HuH-7 (cell line): ENCODE measurements around the gene THBS3.
A peak's percentile ranks its signal among the peaks of the same experiment; 100 is the strongest.
"Not testable (repeated sequence)": the region's sequence is repeated elsewhere in the genome, so short reads cannot be mapped to it uniquely, and the experiment has no call there.

Source experiments
- DNase-seq: peaks from one replicate; pipeline ENCODE4 v3.0.0; 2011; ENCODE audit warnings: low spot score

THBS3 gene

GRCh38 chr1:155173478-155174323 lies 34.0 kb downstream of the THBS3 start, which contains the start of gene TRIM46:
Gene TRIM46 (plus strand): TSS chr1:155173849. CDS start chr1:155173967, 118 bp downstream.
- no peak for DNase-seq

DNA sequence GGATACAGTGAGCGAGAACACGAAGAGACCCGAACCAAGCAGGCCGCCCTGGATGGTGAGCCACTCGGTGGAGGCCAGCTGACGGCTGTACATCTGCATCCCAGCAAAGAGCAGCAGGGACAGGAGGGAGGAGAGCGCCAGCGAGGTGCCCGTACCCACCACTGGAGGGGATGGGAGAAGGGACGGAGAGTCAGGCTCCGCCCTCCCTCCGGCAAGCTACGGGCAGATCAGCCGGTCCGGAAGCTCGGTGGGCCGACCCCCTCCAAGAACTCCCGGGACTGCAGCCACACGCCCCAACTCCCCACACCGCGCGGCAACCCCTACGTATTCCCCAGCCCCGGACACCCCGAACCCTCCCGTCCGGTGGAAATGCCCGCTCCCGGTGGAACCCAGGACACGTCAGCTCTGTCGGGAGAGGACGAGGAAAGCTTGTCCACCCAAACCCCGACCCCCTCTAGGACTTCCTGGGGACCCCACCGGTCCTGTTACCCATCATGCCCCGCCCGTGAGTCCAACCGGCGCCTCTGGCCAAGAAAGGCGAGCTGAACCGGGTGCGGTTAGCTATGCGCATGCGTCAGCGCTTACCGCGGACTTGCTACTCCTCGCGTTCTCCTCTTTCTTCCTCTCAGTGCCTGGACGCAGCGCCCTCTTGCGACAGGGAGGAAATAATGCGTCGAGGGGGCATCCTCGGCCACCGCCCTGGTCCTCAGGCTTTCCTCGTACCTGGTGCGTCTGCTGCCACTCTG lies 34.8 kb downstream of the THBS3 start, which contains the start of gene KRTCAP2:
Gene KRTCAP2, minus strand, starts transcription at position 573 of the 746 bp plus-strand sequence. Its CDS starts 80 bp downstream, at position 493.
- peak; percentile 99 for DNase-seq

DNA sequence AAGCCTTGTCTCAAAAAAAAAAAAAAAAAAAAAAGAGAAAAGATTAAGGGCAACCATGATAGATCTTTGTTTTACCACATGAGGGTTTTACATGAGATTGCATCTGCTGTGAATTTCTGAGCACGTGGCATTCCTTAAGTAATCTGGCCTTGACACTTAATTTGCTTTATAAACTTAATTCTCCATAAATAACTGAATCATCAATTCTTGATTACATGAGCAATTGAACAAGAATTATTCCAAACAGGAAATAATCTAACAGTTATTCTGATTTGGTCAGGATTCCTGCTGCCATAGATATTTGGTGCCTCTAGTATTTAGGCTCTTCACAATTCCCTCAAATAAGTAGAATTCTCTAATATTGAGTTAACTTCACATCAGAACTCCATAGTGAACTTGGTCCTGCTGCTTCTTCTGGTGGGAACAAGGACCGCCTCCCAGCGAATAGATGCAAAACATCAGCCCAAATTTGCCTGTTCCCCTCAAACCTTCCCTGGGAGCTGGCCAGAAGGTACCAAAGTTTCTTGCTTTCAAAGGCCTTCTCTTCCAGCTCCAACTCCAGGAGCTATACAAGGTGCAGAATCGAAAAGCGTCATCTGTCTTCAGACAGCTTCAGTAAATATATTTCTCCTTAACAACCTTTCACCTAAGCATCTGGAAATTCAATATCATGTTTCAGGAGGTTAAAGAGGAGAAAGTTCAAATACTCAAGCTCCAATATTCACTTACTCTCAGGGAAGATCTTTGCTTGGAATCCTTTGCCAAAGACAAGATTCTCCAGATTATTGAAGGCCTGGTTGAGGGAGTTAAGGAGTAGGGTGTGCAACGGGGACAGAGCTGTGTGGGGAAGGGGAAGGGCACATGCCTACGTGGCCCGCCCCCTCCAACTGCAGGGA lies 35.6 kb downstream of the THBS3 start:
- DNase-seq, result no peak

GRCh38 chr1:155170806-155171205 lies 36.9 kb downstream of the THBS3 start:
- no peak for DNase-seq

DNA sequence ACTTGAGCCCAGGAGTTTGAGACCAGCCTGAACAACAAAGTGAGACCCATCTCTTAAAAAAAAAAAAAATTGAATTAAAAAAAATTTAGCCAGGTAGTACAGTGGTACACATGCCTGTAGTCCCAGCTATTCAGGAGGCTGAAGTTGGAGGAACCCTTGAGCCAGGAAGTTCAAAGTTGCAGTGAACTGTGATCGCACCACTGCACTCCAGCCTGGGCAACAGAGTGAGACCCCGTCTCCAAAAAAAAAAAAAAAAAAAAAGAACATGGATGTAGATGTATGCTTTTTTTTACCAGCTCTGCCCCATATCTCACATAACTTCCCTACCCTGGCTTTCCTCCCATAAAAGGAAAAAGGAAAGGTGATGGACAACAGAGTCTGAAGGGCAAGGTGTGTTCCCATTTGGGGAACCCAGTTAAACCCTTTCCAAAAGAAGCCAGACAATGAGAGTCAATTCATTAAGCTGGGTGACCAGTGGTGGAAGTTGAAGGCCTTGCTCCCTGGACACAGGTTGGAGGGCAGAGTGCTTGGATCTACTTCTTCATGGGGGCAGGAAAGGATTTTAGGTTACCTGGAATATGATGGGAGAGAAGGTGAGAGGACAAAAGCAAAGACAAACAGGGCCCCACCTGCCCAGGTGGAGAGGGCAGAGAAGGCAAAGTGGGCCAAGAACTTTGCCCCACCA lies 37.5 kb downstream of the THBS3 start:
- DNase-seq, result no peak

- DNase-seq, result no peak
Measured at GRCh38 chr1:155169541-155169940, 38.2 kb downstream of the THBS3 start.

- no peak for DNase-seq
Measured at GRCh38 chr1:155168456-155169210, 39.1 kb downstream of the THBS3 start.

GRCh38 chr1:155168105-155168445 lies 39.6 kb downstream of the THBS3 start:
- DNase-seq, result not testable (repeated sequence)

GRCh38 chr1:155167166-155168104 lies 40.3 kb downstream of the THBS3 start:
- peak; percentile 96 for DNase-seq

DNA sequence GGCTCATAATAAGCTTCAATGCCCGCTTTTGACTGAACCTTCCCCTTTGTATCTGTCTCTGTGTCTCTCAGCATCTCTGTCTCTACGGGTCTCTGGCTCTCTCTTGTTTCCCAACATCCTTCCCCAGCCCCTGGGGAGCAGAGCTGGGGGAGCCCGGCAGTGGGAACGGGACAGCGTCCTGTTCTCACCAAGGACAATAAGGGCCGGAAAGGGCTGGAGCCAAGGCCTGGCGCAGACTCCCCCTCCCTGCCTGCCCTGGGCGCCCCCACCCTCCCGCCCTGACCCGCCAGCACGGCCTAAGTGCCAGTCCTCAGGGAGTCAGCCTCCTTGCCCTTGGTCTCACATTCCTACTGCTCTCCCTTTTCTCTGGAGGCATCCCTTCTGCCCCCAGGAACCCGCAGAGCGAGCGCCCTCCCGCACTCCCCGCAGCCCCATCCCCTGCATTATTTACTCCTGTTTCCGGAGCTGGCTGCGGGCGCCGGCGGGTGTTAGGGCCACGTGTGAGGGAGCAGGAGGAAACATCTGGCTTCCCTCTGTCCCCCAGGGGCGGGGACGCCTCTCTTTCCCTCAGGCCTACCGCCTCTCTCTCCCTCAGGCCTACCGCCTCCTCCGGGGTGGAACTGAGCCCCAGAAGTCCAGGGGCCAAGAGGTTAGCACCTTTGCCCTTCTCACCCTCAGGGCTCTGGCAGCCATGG lies 41.1 kb downstream of the THBS3 start:
- DNase-seq, result no peak

- no peak for DNase-seq
Measured at GRCh38 chr1:155166051-155166470, 41.6 kb downstream of the THBS3 start.

DNA sequence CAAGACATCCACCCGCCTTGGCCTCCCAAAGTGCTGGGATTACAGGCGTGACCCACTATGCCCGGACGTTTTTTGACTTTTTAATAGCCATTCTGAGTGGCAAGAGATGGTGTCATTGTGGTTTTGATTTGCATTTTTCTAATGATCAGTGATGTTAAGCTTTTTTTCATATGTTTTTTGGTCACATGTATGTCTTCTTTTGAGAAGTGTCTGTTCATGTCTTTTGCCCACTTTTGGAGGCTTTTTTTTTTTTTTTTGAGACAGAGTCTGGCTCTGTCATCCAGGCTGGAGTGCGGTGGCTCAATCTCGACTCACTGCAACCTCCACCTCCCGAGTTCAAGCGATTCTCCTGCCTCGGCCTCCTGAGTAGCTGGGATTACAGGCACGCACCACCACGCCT lies 43.1 kb downstream of the THBS3 start:
- not testable (repeated sequence) for DNase-seq

DNA sequence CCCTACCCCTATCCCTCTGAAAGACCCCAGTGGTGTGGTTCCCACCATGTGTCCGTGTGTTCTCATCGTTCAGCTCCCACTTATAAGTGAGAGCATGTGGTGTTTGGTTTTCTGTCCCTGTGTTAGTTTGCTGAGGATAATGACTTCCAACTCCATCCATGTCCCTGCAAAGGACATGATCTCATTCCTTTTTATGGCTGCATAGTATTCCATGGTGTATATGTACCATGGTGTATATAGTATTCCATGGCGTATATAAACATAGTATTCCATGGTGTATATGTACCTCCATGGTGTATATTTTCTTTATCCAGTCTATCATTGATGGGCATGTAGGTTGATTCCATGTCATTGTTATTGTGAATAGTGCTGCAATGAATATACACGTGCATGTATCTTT lies 43.9 kb downstream of the THBS3 start:
- not testable (repeated sequence) for DNase-seq

GRCh38 chr1:155162631-155163030 lies 45.1 kb downstream of the THBS3 start:
- not testable (repeated sequence) for DNase-seq

DNA sequence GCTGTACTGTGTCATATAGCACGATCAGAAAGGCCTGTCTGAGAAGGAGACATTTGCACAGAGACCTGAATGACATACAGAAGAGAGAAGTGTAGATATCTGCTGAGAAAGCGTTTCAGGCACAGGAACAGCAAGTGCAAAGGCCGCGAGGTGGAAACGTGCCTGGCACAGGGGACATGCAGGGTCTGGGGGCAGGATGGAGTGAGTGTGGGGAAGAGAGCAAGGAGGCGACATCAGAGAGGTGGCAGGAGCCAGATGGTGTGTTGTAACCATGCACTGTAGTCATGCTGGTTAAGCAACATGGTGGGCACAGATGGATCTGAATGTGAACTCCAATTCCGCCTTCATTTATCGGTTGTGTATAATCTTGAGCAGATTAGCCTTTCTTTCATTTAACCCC lies 47.6 kb downstream of the THBS3 start:
- no peak for DNase-seq

DNA sequence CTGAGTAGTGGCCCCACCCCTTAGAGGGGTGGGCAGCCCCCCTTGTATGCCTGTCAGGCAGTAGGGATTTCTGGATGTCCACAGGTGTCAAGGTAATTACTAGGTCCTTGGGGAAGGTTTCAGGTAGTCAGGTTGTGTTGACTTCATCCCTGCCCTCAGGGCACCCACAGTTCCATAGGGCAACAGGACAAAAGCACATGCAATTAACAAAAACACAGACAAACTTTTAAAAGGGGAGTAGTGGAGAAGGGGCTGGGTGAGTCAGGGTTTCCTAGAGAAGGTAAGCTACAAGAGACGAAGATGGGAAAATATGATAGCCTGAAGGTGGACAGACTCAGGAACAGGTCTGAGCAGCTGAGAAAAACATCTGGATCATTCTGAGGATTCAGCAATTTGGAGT lies 48.7 kb downstream of the THBS3 start:
- no peak for DNase-seq

DNA sequence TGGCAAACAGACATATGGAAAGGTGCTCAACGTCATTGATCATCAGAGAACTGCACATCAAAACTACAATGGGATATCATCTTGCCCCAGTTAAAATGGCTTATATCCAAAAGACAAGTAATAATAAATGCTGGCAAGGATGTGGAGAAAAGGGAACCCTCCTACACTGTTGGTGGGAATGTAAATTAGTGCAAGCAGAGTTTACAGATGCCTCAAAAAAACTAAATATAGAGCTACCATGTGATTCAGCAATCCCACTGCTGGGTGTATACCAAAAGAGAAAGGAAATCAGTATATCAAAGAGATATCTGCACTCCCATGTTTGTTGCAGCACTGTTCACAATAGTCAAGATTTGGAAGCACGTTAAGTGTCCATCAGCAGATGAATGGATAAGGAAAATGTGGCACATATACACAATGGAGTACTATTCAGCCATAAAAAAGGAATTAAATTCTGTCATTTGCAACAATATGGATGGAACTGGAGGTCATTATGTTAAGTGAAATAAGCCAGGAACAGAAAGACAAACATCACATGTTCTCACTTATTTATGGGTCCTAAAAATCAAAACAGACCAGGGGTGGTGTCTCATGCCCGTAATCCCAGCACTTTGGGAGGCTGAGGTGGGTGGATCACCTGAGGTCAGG lies 51.6 kb downstream of the THBS3 start:
- DNase-seq, result not testable (repeated sequence)
